Ovary (tissue), 3 donors: ENCODE measurements around the gene OPCML.

ENCODE experiments used
- CTCF ChIP-seq, 3 donors: fragments of 450-650 bp in 2 of 3; fragments of 200-600 bp in 1 of 3; IDR thresholded peaks; one replicate each; pipeline versions ENCODE4 v1.5.1 to v1.8.0; 2016 to 2022; ENCODE audit warnings: antibody characterized with exemption in 3 of 3, mild to moderate bottlenecking in 1 of 3
- POLR2A ChIP-seq: fragments of 450-650 bp; IDR thresholded peaks from one replicate; pipeline ENCODE4 v1.6.1; 2017; ENCODE audit warnings: antibody characterized with exemption, mild to moderate bottlenecking, moderate library complexity
- donor health status: DM: no; HTN: no; CAD: no.

GRCh38 chr11:132520199-132520598, 1012.1 kb downstream of the OPCML start:
- TF ChIP-seq CTCF (IDR thresholded peaks at IDR 0.05) (no peak), POLR2A (no peak)
